ENCODE results near the gene EVPL.

The EVPL gene

GRCh38 chr17:76019833-76020467 is 7.2 kb downstream of the EVPL start:
- no peaks in the 10 kb centered on the region for H3K36me3 ChIP-seq (ENCODE audit: insufficient read depth, insufficient read length, low read length)
- peaks cover 6% of the 10 kb centered on the region for H3K4me1 ChIP-seq (ENCODE audit: insufficient read depth, insufficient read length)
- TF ChIP-seq YY1 (IDR thresholded peaks at IDR 0.05; ENCODE audit: insufficient read depth, insufficient read length): no peak
- TF ChIP-seq SUZ12 (IDR thresholded peaks at IDR 0.05; ENCODE audit: extremely low read depth, insufficient read depth, insufficient read length): no peak
- TF ChIP-seq ZNF274 (IDR thresholded peaks at IDR 0.05; ENCODE audit: low read depth, low read length): no peak

GRCh38 chr17:76018801-76019200 is 8.3 kb downstream of the EVPL start:
- Histone ChIP-seq H3K9ac (ENCODE audit: insufficient read length, low read depth) (no peak overlapping the region), H3K4me1 (ENCODE audit: insufficient read depth, insufficient read length) (peaks cover 7% of the 10 kb centered on the region), H3K4me3 (ENCODE audit: insufficient read length, low read depth) (no peak overlapping the region), H3K27me3 (ENCODE audit: insufficient read depth, insufficient read length) (peaks cover 10% of the 10 kb centered on the region), H3K36me3 (ENCODE audit: insufficient read depth, insufficient read length, low read length) (no peaks in the 10 kb centered on the region), H3K9me3 (ENCODE audit: insufficient read depth, low read length) (no peaks in the 10 kb centered on the region)
- TF ChIP-seq SUZ12 (IDR thresholded peaks at IDR 0.05; ENCODE audit: extremely low read depth, insufficient read depth, insufficient read length): no peak
- TF ChIP-seq YY1 (IDR thresholded peaks at IDR 0.05; ENCODE audit: insufficient read depth, insufficient read length): no peak
- no peak for TF ChIP-seq ZNF274 (IDR thresholded peaks at IDR 0.05; ENCODE audit: low read depth, low read length)
- DNase-seq (ENCODE audit: low read depth, low spot score): no peak

More at GRCh38 chr17:76019833-76020467, 7.2 kb downstream of the EVPL start:
- Histone ChIP-seq H3K27me3 (ENCODE audit: insufficient read depth, insufficient read length) (peaks cover 5% of the 10 kb centered on the region), H3K9ac (ENCODE audit: insufficient read length, low read depth) (peak overlapping the region; percentile 32), H3K9me3 (ENCODE audit: insufficient read depth, low read length) (no peaks in the 10 kb centered on the region), H3K4me3 (ENCODE audit: insufficient read length, low read depth) (no peak overlapping the region)
- no peak for DNase-seq (ENCODE audit: low read depth, low spot score)

DNA sequence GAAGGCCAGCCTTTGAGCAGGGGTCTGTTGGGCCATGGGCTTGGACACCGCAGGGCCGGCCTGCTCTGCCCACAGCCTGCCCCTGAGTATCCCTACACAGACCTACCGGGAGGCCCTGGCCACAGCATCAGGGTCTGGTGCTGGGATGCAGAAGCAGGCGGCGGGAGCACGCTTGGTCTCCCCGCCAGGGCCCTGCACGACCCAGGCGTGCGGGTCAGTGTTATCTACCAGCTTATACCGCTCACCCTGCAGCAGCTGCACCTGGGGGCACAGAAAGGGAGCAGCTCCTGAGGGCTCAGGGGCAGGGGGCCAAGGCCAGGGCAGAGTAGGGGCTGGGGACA is 8.8 kb downstream of the EVPL start:
- Histone ChIP-seq H3K36me3 (ENCODE audit: insufficient read depth, insufficient read length, low read length) (no peaks in the 10 kb centered on the region), H3K4me3 (ENCODE audit: insufficient read length, low read depth) (no peak overlapping the region), H3K9ac (ENCODE audit: insufficient read length, low read depth) (no peak overlapping the region), H3K27me3 (ENCODE audit: insufficient read depth, insufficient read length) (peaks cover 10% of the 10 kb centered on the region), H3K4me1 (ENCODE audit: insufficient read depth, insufficient read length) (peaks cover 11% of the 10 kb centered on the region), H3K9me3 (ENCODE audit: insufficient read depth, low read length) (no peaks in the 10 kb centered on the region)
- TF ChIP-seq ZNF274 (IDR thresholded peaks at IDR 0.05; ENCODE audit: low read depth, low read length) (no peak), SUZ12 (IDR thresholded peaks at IDR 0.05; ENCODE audit: extremely low read depth, insufficient read depth, insufficient read length) (no peak), YY1 (IDR thresholded peaks at IDR 0.05; ENCODE audit: insufficient read depth, insufficient read length) (no peak)
- DNase-seq (ENCODE audit: low read depth, low spot score): no peak

DNA sequence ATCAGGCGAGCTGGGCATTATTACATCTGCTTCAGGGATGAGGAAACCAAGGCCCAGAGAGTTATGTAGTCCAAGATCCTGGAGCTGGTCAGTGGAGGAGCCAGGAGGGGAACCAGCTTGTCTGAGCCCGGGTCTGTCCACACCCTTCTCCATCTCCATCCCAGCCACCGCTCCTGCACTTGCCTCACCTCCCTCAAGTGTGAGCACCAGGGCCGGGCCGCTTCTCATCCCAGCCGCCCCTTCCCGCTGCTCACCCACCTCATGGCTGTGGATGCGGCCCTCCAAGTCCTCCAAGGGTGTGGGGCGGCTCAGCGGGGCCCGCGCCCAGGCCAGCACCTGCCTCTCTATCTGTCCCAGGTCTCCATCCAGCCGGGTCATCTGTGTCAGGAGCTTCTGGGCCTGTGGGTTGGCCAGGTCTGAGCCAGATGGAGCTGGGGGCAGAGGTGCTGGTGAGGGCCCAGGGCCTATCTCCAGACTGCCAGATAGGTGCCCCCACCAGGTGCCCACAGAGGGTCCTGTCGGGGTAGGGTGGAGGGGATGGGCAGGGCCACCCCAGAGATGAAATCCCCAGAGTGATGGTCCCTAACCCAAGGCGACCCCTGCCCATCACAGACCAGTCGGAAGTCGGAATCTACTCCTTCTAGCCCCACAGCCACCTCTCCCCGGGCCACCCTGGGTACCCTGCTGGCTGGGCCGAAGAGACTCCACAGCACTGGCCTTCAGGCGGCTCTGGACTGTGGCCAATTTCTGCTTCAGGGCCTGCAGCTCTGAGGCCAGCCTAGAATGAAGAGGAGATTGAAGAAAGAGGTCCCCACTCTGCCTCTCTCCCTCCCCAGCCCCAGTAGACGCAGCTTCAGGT is 9.4 kb downstream of the EVPL start:
- Histone ChIP-seq H3K36me3 (ENCODE audit: insufficient read depth, insufficient read length, low read length) (no peaks in the 10 kb centered on the region), H3K9me3 (ENCODE audit: insufficient read depth, low read length) (no peaks in the 10 kb centered on the region), H3K27me3 (ENCODE audit: insufficient read depth, insufficient read length) (peaks cover 10% of the 10 kb centered on the region), H3K9ac (ENCODE audit: insufficient read length, low read depth) (no peak overlapping the region), H3K4me3 (ENCODE audit: insufficient read length, low read depth) (no peak overlapping the region), H3K4me1 (ENCODE audit: insufficient read depth, insufficient read length) (peaks cover 11% of the 10 kb centered on the region)
- DNase-seq (ENCODE audit: low read depth, low spot score): no peak
- no peak for TF ChIP-seq YY1 (IDR thresholded peaks at IDR 0.05; ENCODE audit: insufficient read depth, insufficient read length)
- TF ChIP-seq ZNF274 (IDR thresholded peaks at IDR 0.05; ENCODE audit: low read depth, low read length): no peak
- no peak for TF ChIP-seq SUZ12 (IDR thresholded peaks at IDR 0.05; ENCODE audit: extremely low read depth, insufficient read depth, insufficient read length)

GRCh38 chr17:76014925-76015261 is 12.2 kb downstream of the EVPL start:
- H3K4me3 ChIP-seq (ENCODE audit: insufficient read length, low read depth): no peak overlapping the region
- TF ChIP-seq SUZ12 (IDR thresholded peaks at IDR 0.05; ENCODE audit: extremely low read depth, insufficient read depth, insufficient read length): no peak
- no peak for TF ChIP-seq YY1 (IDR thresholded peaks at IDR 0.05; ENCODE audit: insufficient read depth, insufficient read length)
- no peak for TF ChIP-seq ZNF274 (IDR thresholded peaks at IDR 0.05; ENCODE audit: low read depth, low read length)
- no peaks in the 10 kb centered on the region for H3K36me3 ChIP-seq (ENCODE audit: insufficient read depth, insufficient read length, low read length)
- H3K9ac ChIP-seq (ENCODE audit: insufficient read length, low read depth): peak overlapping the region; percentile 43
- H3K4me1 ChIP-seq (ENCODE audit: insufficient read depth, insufficient read length): peaks cover 11% of the 10 kb centered on the region
- H3K27me3 ChIP-seq (ENCODE audit: insufficient read depth, insufficient read length): peaks cover 10% of the 10 kb centered on the region
- H3K9me3 ChIP-seq (ENCODE audit: insufficient read depth, low read length): no peaks in the 10 kb centered on the region
- DNase-seq (ENCODE audit: low read depth, low spot score): no peak

DNA sequence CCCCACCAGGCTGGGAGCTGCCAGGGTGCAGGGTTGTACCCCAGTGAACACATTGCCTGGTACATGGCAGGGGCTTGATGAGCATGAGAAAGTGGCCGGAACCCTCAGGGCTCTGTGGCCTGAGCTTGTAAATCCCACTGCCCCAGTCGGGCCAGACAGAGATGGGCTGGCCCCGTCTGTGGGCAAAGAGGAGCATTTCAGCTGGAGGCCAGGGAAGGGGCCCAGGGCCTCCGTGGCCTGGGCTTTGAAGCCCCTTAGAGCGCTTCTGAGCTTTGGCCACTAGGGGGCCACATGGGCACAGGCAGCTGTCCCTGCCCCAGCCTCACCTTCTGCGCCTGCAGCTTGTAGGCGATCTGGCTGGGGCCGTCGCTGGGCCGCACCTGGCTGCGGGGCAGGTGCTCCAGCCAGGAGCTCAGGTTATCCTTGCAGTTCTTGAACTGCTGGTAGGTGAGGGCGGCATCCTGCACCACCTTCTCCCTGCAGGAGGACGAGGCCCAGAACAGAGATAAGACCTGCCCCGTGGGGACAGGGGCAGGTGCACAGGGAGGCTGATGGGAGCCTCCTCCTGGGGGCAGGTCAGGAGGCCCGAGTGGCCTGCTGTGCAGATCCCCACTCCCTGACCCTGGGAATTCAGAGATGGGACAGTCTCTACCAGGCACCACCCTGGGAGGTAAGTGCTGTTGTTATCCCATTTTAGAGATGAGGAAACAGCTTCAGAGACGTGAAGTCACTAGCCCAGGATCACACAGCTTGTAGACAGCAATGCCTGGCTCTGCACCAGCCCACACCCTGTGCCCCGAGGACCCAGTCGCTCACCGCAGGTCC is 12.8 kb downstream of the EVPL start:
- Histone ChIP-seq H3K9me3 (ENCODE audit: insufficient read depth, low read length) (no peaks in the 10 kb centered on the region), H3K4me1 (ENCODE audit: insufficient read depth, insufficient read length) (peaks cover 11% of the 10 kb centered on the region), H3K4me3 (ENCODE audit: insufficient read length, low read depth) (no peak overlapping the region), H3K27me3 (ENCODE audit: insufficient read depth, insufficient read length) (peaks cover 10% of the 10 kb centered on the region), H3K36me3 (ENCODE audit: insufficient read depth, insufficient read length, low read length) (no peaks in the 10 kb centered on the region), H3K9ac (ENCODE audit: insufficient read length, low read depth) (peak overlapping the region; percentile 24)
- peak; percentile 74 for DNase-seq (ENCODE audit: low read depth, low spot score)
- no peak for TF ChIP-seq SUZ12 (IDR thresholded peaks at IDR 0.05; ENCODE audit: extremely low read depth, insufficient read depth, insufficient read length)
- no peak for TF ChIP-seq ZNF274 (IDR thresholded peaks at IDR 0.05; ENCODE audit: low read depth, low read length)
- TF ChIP-seq YY1 (IDR thresholded peaks at IDR 0.05; ENCODE audit: insufficient read depth, insufficient read length): no peak
